HEK293 (cell line): ENCODE data around the gene RPS6KA2.

Experiments used
- CTCF ChIA-PET: fragments of 350-600 bp; formaldehyde crosslinking; extraction: SDS; loops from one replicate; lab custom pipeline; 2021; ENCODE audit warnings: antibody characterized with exemption; lab: Yijun Ruan, JAX
- POLR2A ChIA-PET: fragments of 300-600 bp; formaldehyde crosslinking; extraction: SDS; loops from one replicate; lab custom pipeline; 2020; ENCODE audit warnings: antibody characterized with exemption, inconsistent platforms; lab: Yijun Ruan, JAX
- H3K27ac ChIP-seq: fragments of 200-500 bp; sonication (Bioruptor generic); 2 replicates; pipeline ENCODE4 v1.5.1; 2014; ENCODE audit warnings: low read depth, low read length, control low read depth, inconsistent platforms; ENCODE audit errors: extremely low read depth
- H3K36me3 ChIP-seq, 2 experiments: fragments of 200-500 bp in 1 of 2; sonication (Bioruptor generic) in 1 of 2; 1 replicate in 1 of 2; 2 replicates in 1 of 2; pipeline ENCODE4 v1.5.1; 2014 to 2017; ENCODE audit warnings: inconsistent platforms in 2 of 2, low read length in 2 of 2; ENCODE audit not compliant: control insufficient read depth in 2 of 2, insufficient read depth in 1 of 2
- H3K4me1 ChIP-seq: fragments of 200-500 bp; sonication (Bioruptor generic); 2 replicates; pipeline ENCODE4 v1.5.1; 2014; ENCODE audit warnings: mild to moderate bottlenecking, low read length, inconsistent platforms; ENCODE audit not compliant: control insufficient read depth, insufficient read depth
- H3K4me3 ChIP-seq: 2 replicates; pipeline ENCODE4 v1.5.1; 2011; ENCODE audit warnings: low read depth, mild to moderate bottlenecking, control low read depth, low read length, moderate library complexity
- H3K9me3 ChIP-seq: fragments of 200-500 bp; sonication (Bioruptor generic); 2 replicates; pipeline ENCODE4 v1.5.1; 2014; ENCODE audit warnings: low read depth, low read length, inconsistent platforms; ENCODE audit not compliant: control insufficient read depth, insufficient read depth
- BCL11A ChIP-seq: fragments of 450-650 bp; formaldehyde crosslinking; IDR thresholded peaks from 2 replicates; pipeline ENCODE4 v1.5.1; 2016; ENCODE audit warnings: low read depth, missing biosample characterization, missing genetic modification characterization
- FEZF1 ChIP-seq: fragments of 450-650 bp; formaldehyde crosslinking; IDR thresholded peaks from 2 replicates; pipeline ENCODE4 v1.5.1; 2016; ENCODE audit warnings: missing biosample characterization, missing genetic modification characterization
- KLF1 ChIP-seq: fragments of 450-650 bp; formaldehyde crosslinking; IDR thresholded peaks from 2 replicates; pipeline ENCODE4 v1.5.1; 2016; ENCODE audit warnings: missing biosample characterization, missing genetic modification characterization
- MYNN ChIP-seq: fragments of 450-650 bp; formaldehyde crosslinking; IDR thresholded peaks from 2 replicates; pipeline ENCODE4 v1.5.1; 2016; ENCODE audit warnings: missing biosample characterization, missing genetic modification characterization, borderline replicate concordance
- SP2 ChIP-seq: fragments of 450-650 bp; formaldehyde crosslinking; IDR thresholded peaks from 2 replicates; pipeline ENCODE4 v1.5.1; 2016; ENCODE audit warnings: missing biosample characterization, missing genetic modification characterization
- TCF7L2 ChIP-seq: IDR thresholded peaks from 2 replicates; pipeline ENCODE4 v1.6.1; 2011; ENCODE audit warnings: low read depth, mild to moderate bottlenecking, inconsistent platforms, low read length, moderate library complexity, borderline replicate concordance
- ZBTB17 ChIP-seq: fragments of 450-650 bp; formaldehyde crosslinking; IDR thresholded peaks from 2 replicates; pipeline ENCODE4 v1.5.1; 2016; ENCODE audit warnings: missing biosample characterization, missing genetic modification characterization
- ZBTB7A ChIP-seq: fragments of 450-650 bp; formaldehyde crosslinking; IDR thresholded peaks from 2 replicates; pipeline ENCODE4 v1.5.1; 2016; ENCODE audit warnings: low read depth, missing biosample characterization, missing genetic modification characterization
- ZFP41 ChIP-seq: fragments of 450-650 bp; formaldehyde crosslinking; IDR thresholded peaks from 2 replicates; pipeline ENCODE4 v1.5.1; 2016; ENCODE audit warnings: missing biosample characterization, missing genetic modification characterization, borderline replicate concordance
- ZIC2 ChIP-seq: fragments of 450-650 bp; formaldehyde crosslinking; IDR thresholded peaks from 2 replicates; pipeline ENCODE4 v1.5.1; 2016; ENCODE audit warnings: missing biosample characterization, missing genetic modification characterization
- ZNF112 ChIP-seq: fragments of 450-650 bp; formaldehyde crosslinking; IDR thresholded peaks from 2 replicates; pipeline ENCODE4 v1.5.0; 2017; ENCODE audit warnings: missing biosample characterization, missing genetic modification characterization
- ZNF16 ChIP-seq: fragments of 450-650 bp; formaldehyde crosslinking; IDR thresholded peaks from 2 replicates; pipeline ENCODE4 v1.5.1; 2016; ENCODE audit warnings: low read depth, missing biosample characterization, missing genetic modification characterization
- ZNF214 ChIP-seq: fragments of 450-650 bp; formaldehyde crosslinking; IDR thresholded peaks from 2 replicates; pipeline ENCODE4 v1.5.1; 2017; ENCODE audit warnings: missing biosample characterization, mild to moderate bottlenecking, missing genetic modification characterization, borderline replicate concordance
- ZNF223 ChIP-seq: fragments of 450-650 bp; formaldehyde crosslinking; IDR thresholded peaks from 2 replicates; pipeline ENCODE4 v1.5.1; 2016; ENCODE audit warnings: missing biosample characterization, missing genetic modification characterization
- ZNF529 ChIP-seq: fragments of 450-650 bp; formaldehyde crosslinking; IDR thresholded peaks from 2 replicates; pipeline ENCODE4 v1.5.1; 2017; ENCODE audit warnings: missing genetic modification characterization, missing biosample characterization; ENCODE audit not compliant: insufficient replicate concordance
- ZNF530 ChIP-seq: fragments of 450-650 bp; formaldehyde crosslinking; IDR thresholded peaks from 2 replicates; pipeline ENCODE4 v1.5.1; 2016; ENCODE audit warnings: low read depth, missing biosample characterization, missing genetic modification characterization
- ZNF571 ChIP-seq: fragments of 450-650 bp; formaldehyde crosslinking; IDR thresholded peaks from 2 replicates; pipeline ENCODE4 v1.5.0; 2017; ENCODE audit warnings: missing biosample characterization, missing genetic modification characterization
- ZNF600 ChIP-seq: fragments of 450-650 bp; formaldehyde crosslinking; IDR thresholded peaks from 2 replicates; pipeline ENCODE4 v1.5.1; 2016; ENCODE audit warnings: missing biosample characterization, missing genetic modification characterization
- ZNF658 ChIP-seq: fragments of 450-650 bp; formaldehyde crosslinking; IDR thresholded peaks from 2 replicates; pipeline ENCODE4; 2016; ENCODE audit warnings: missing biosample characterization, missing genetic modification characterization
- ZNF701 ChIP-seq: fragments of 450-650 bp; formaldehyde crosslinking; IDR thresholded peaks from 2 replicates; pipeline ENCODE4 v1.5.1; 2016; ENCODE audit warnings: missing biosample characterization, missing genetic modification characterization
- ZNF776 ChIP-seq: fragments of 450-650 bp; formaldehyde crosslinking; IDR thresholded peaks from 2 replicates; pipeline ENCODE4 v1.5.0; 2017; ENCODE audit warnings: missing biosample characterization, missing genetic modification characterization, borderline replicate concordance
- ZNF792 ChIP-seq: fragments of 450-650 bp; formaldehyde crosslinking; IDR thresholded peaks from 2 replicates; pipeline ENCODE4 v1.5.1; 2016; ENCODE audit warnings: missing biosample characterization, missing genetic modification characterization
- ZNF830 ChIP-seq: fragments of 450-650 bp; IDR thresholded peaks from 2 replicates; pipeline ENCODE4 v1.5.0; 2018; ENCODE audit warnings: missing biosample characterization, missing genetic modification characterization, low read depth, mild to moderate bottlenecking, moderate library complexity
- TF ChIP-seq, protein P1 (sequence below): fragments of 450-650 bp; formaldehyde crosslinking; IDR thresholded peaks from 2 replicates; pipeline ENCODE4 v1.5.1; 2016; ENCODE audit warnings: missing biosample characterization, missing genetic modification characterization, borderline replicate concordance
- TF ChIP-seq, protein P2 (sequence below): fragments of 450-650 bp; formaldehyde crosslinking; IDR thresholded peaks from 2 replicates; pipeline ENCODE4 v1.5.1; 2016; ENCODE audit warnings: missing biosample characterization, missing genetic modification characterization
- TF ChIP-seq, protein P3 (sequence below): IDR thresholded peaks from 2 replicates; pipeline ENCODE4 v1.6.1; 2011; ENCODE audit warnings: mild to moderate bottlenecking, low read depth, low read length, borderline replicate concordance
- TF ChIP-seq, protein P4 (sequence below): fragments of 450-650 bp; IDR thresholded peaks from 2 replicates; pipeline ENCODE4 v1.5.1; 2018; ENCODE audit warnings: missing biosample characterization, missing genetic modification characterization

RPS6KA2 gene

DNA sequence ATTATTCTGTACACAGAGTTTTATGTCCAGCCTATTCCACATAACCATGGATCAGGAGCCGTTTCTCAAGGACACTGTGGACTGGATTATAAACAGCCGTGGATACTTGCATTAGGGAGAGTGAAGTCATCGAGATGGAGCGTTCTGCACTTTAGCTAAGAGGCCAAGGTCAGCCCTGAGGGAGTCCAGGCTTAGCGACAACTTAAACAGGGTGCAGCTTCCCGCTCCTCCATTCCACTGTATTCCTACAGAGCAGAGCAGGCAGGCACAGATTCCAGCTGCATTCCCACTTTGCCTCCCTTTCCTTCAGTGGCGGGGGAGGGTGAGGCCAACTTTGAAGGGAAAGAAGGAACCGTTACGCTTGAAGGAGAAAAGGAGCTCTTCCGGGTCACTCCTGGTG, 100.1 kb downstream of the RPS6KA2 start:
- no peaks in the 10 kb centered on the region for H3K9me3 ChIP-seq
- no peaks in the 10 kb centered on the region for H3K36me3 ChIP-seq
- ChIA-PET POLR2A (no interaction called here), CTCF (no interaction called here)
- H3K4me3 ChIP-seq = no peak overlapping the region
- no peak for TF ChIP-seq FEZF1 (tag by site-specific recombination)
- TF ChIP-seq ZIC2 (tag by site-specific recombination) = no peak
- TF ChIP-seq, protein P1, sequence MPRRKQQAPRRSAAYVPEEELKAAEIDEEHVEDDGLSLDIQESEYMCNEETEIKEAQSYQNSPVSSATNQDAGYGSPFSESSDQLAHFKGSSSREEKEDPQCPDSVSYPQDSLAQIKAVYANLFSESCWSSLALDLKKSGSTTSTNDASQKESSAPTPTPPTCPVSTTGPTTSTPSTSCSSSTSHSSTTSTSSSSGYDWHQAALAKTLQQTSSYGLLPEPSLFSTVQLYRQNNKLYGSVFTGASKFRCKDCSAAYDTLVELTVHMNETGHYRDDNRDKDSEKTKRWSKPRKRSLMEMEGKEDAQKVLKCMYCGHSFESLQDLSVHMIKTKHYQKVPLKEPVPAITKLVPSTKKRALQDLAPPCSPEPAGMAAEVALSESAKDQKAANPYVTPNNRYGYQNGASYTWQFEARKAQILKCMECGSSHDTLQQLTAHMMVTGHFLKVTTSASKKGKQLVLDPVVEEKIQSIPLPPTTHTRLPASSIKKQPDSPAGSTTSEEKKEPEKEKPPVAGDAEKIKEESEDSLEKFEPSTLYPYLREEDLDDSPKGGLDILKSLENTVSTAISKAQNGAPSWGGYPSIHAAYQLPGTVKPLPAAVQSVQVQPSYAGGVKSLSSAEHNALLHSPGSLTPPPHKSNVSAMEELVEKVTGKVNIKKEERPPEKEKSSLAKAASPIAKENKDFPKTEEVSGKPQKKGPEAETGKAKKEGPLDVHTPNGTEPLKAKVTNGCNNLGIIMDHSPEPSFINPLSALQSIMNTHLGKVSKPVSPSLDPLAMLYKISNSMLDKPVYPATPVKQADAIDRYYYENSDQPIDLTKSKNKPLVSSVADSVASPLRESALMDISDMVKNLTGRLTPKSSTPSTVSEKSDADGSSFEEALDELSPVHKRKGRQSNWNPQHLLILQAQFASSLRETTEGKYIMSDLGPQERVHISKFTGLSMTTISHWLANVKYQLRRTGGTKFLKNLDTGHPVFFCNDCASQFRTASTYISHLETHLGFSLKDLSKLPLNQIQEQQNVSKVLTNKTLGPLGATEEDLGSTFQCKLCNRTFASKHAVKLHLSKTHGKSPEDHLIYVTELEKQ (tag by site-specific recombination) = no peak
- no peak for TF ChIP-seq TCF7L2
- TF ChIP-seq ZNF16 = no peak
- TF ChIP-seq BCL11A (tag by site-specific recombination) = no peak
- TF ChIP-seq, protein P2, sequence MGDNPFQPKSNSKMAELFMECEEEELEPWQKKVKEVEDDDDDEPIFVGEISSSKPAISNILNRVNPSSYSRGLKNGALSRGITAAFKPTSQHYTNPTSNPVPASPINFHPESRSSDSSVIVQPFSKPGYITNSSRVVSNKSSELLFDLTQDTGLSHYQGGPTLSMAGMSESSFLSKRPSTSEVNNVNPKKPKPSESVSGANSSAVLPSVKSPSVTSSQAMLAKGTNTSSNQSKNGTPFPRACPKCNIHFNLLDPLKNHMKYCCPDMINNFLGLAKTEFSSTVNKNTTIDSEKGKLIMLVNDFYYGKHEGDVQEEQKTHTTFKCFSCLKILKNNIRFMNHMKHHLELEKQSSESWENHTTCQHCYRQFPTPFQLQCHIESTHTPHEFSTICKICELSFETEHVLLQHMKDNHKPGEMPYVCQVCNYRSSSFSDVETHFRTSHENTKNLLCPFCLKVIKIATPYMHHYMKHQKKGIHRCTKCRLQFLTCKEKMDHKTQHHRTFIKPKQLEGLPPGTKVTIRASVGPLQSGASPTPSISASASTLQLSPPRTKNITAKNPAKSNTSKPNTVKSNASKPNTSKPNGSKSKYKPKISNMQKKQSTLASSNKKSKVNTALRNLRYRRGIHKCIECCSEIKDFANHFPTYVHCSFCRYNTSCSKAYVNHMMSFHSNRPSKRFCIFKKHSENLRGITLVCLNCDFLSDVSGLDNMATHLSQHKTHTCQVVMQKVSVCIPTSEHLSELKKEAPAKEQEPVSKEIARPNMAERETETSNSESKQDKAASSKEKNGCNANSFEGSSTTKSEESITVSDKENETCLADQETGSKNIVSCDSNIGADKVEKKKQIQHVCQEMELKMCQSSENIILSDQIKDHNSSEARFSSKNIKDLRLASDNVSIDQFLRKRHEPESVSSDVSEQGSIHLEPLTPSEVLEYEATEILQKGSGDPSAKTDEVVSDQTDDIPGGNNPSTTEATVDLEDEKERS (tag by site-specific recombination) = no peak
- no peak for TF ChIP-seq ZNF571
- no peak for TF ChIP-seq ZNF529 (tag by site-specific recombination)
- no peak for TF ChIP-seq SP2 (tag by site-specific recombination)
- H3K4me1 ChIP-seq = no peaks in the 10 kb centered on the region
- no peak overlapping the region for H3K27ac ChIP-seq

DNA sequence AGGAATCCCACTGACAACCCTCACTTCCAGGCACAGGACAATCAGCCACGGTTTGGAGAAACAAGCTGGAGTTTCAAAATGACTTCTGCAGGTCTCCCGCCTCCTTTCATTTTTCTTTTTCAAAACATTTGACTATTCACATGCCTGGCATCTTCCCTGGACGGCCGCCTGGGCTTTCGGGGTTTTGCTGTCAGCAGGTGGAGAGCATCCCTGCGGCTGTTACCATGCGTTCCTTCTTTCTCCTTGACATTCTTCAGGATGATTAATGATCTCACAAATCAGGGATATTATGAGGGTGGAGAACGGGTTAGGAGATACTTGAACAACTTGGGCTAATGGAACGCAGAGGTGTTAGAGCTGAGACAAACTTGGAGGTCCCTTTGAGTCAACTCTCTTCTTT, 101.5 kb downstream of the RPS6KA2 start:
- CTCF ChIA-PET = interaction anchor here (0.6 kb wide), 3 partner anchors 15 to 250 kb away, joined by 3 to 4 read pairs (median 3); no protein-coding TSS in a partner anchor
- TF ChIP-seq ZNF658 (tag by site-specific recombination) (no peak), ZFP41 (tag by site-specific recombination) (no peak), ZNF214 (tag by site-specific recombination) (no peak), ZNF530 (no peak), ZBTB7A (tag by site-specific recombination) (no peak), ZNF223 (no peak), ZNF776 (tag by site-specific recombination) (no peak), ZNF701 (tag by site-specific recombination) (no peak), KLF1 (tag by site-specific recombination) (no peak), ZNF792 (tag by site-specific recombination) (no peak), ZNF830 (tag by site-specific recombination) (no peak), ZNF600 (no peak), ZNF112 (tag by site-specific recombination) (no peak), MYNN (tag by site-specific recombination) (no peak), ZBTB17 (tag by site-specific recombination) (no peak)
- TF ChIP-seq, protein P3, sequence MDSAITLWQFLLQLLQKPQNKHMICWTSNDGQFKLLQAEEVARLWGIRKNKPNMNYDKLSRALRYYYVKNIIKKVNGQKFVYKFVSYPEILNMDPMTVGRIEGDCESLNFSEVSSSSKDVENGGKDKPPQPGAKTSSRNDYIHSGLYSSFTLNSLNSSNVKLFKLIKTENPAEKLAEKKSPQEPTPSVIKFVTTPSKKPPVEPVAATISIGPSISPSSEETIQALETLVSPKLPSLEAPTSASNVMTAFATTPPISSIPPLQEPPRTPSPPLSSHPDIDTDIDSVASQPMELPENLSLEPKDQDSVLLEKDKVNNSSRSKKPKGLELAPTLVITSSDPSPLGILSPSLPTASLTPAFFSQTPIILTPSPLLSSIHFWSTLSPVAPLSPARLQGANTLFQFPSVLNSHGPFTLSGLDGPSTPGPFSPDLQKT = no peak
- TF ChIP-seq, protein P4, sequence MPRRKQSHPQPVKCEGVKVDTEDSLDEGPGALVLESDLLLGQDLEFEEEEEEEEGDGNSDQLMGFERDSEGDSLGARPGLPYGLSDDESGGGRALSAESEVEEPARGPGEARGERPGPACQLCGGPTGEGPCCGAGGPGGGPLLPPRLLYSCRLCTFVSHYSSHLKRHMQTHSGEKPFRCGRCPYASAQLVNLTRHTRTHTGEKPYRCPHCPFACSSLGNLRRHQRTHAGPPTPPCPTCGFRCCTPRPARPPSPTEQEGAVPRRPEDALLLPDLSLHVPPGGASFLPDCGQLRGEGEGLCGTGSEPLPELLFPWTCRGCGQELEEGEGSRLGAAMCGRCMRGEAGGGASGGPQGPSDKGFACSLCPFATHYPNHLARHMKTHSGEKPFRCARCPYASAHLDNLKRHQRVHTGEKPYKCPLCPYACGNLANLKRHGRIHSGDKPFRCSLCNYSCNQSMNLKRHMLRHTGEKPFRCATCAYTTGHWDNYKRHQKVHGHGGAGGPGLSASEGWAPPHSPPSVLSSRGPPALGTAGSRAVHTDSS (tag by site-specific recombination) = no peak

More for the DNA sequence above, 101.5 kb downstream of the RPS6KA2 start:
- Histone ChIP-seq H3K4me1 (no peaks in the 10 kb centered on the region), H3K27ac (no peak overlapping the region), H3K4me3 (no peak overlapping the region), H3K9me3 (no peaks in the 10 kb centered on the region), H3K36me3 (no peaks in the 10 kb centered on the region)
- POLR2A ChIA-PET = no interaction called here
